ENCODE data around the gene CACNA1E. TPM values are rescaled to one million over a fixed set of nuclear protein-coding genes. Genes with fewer than 3 reads are reported as not detected.

CACNA1E gene
- total and polyA plus RNA-seq, 2 experiments from 2014 or later, result 0.32 to 1.1 TPM

DNA sequence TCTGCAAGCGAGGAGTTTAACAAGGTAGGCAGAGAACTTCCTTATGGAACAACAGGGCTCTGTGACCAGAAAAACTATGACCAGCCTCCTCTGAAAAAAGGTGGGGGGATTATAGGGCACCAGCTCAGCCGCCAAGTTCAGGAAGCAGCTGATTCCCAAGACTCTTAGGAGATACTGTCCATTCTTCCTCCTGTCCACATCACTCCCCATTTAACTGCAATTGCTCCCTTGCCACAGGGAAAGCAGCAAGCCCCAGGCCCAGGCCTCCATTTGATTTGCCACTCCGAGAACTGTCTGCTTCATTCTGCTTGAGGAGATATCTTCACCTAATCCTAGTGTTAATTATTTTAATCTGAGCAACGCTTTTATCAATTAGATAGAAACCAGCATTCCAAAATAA, 323.9 kb downstream of the CACNA1E start (continued):
- TF ChIP-seq, protein P1, sequence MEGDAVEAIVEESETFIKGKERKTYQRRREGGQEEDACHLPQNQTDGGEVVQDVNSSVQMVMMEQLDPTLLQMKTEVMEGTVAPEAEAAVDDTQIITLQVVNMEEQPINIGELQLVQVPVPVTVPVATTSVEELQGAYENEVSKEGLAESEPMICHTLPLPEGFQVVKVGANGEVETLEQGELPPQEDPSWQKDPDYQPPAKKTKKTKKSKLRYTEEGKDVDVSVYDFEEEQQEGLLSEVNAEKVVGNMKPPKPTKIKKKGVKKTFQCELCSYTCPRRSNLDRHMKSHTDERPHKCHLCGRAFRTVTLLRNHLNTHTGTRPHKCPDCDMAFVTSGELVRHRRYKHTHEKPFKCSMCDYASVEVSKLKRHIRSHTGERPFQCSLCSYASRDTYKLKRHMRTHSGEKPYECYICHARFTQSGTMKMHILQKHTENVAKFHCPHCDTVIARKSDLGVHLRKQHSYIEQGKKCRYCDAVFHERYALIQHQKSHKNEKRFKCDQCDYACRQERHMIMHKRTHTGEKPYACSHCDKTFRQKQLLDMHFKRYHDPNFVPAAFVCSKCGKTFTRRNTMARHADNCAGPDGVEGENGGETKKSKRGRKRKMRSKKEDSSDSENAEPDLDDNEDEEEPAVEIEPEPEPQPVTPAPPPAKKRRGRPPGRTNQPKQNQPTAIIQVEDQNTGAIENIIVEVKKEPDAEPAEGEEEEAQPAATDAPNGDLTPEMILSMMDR (conservative IDR thresholded peaks at IDR 0.05; ENCODE audit: low read depth in 2 of 2), result no peak
- TF ChIP-seq POLR2AphosphoS5 (IDR thresholded peaks at IDR 0.05; ENCODE audit: low read depth), result no peak

DNA sequence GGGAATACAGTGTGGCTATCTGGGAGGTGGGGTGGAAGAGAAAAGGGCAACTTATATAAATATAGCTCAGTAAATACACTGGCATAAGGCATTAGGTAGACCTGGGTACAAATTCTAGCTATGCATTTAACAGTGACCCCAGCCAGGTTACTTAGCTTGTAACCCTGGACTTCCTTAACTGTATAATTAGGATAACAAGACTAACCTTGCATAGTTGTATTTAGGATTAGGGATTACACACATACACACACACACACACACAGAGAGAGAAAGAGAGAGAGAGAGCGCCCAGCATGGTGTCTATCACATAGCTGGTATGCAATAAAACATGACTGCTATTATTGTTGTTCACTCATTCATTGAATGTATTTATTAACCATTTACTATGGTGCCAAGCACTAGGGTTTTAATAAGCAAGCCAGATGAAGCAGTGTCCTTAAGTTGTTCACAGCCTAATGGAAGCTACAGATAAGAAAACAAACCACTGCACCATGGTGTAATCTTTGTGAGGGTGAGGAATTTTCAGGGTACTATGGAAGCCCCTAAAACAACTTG, 326.8 kb downstream of the CACNA1E start:
- Histone ChIP-seq H3K4me3 (no peak overlapping the region), H3F3A (replicated peaks; ENCODE audit: low read depth) (no peaks in the 10 kb centered on the region), H3K27me3 (ENCODE audit: insufficient read depth) (no peaks in the 10 kb centered on the region), H3K36me3 (ENCODE audit: insufficient read depth) (no peaks in the 10 kb centered on the region), H2AFZ (no peak overlapping the region), H3K27ac (ENCODE audit: low read depth) (no peak overlapping the region), H4K20me1 (replicated peaks; ENCODE audit: insufficient read depth) (no peaks in the 10 kb centered on the region), H3K9me2 (ENCODE audit: insufficient read depth) (no peaks in the 10 kb centered on the region), H3K79me2 (replicated peaks; ENCODE audit: insufficient read depth) (no peaks in the 10 kb centered on the region), H3K4me2 (no peak overlapping the region), H3K4me1 (ENCODE audit: insufficient read depth) (no peaks in the 10 kb centered on the region)
- Mint-ChIP-seq H3K4me1 (peaks cover 12% of the 10 kb centered on the region; the same call in 2 of the 3 replicates), H3K9me3 (peaks cover 5% of the 10 kb centered on the region; the same call in 1 of the 3 replicates), H3K27ac (no peak overlapping the region), H3K27me3 (ENCODE audit: insufficient read depth, low read depth, poor library complexity) (no peaks in the 10 kb centered on the region), H3K36me3 (ENCODE audit: low read depth) (no peaks in the 10 kb centered on the region), H3K4me3 (no peak overlapping the region)
- ATAC-seq, result no peak
- DNase-seq (ENCODE audit: low spot score), result no peak
- no peak for TF ChIP-seq STAT1 (IDR thresholded peaks at IDR 0.05; ENCODE audit: unreplicated experiment)
- TF ChIP-seq EZH2 (IDR thresholded peaks at IDR 0.05; ENCODE audit: low read depth, unreplicated experiment), result no peak
- TF ChIP-seq JUNB (IDR thresholded peaks at IDR 0.05; ENCODE audit: unreplicated experiment), result no peak
- no peak for TF ChIP-seq ZNF331 (CRISPR knock-in tag; IDR thresholded peaks at IDR 0.05; ENCODE audit: low read depth)
- TF ChIP-seq, protein P2, sequence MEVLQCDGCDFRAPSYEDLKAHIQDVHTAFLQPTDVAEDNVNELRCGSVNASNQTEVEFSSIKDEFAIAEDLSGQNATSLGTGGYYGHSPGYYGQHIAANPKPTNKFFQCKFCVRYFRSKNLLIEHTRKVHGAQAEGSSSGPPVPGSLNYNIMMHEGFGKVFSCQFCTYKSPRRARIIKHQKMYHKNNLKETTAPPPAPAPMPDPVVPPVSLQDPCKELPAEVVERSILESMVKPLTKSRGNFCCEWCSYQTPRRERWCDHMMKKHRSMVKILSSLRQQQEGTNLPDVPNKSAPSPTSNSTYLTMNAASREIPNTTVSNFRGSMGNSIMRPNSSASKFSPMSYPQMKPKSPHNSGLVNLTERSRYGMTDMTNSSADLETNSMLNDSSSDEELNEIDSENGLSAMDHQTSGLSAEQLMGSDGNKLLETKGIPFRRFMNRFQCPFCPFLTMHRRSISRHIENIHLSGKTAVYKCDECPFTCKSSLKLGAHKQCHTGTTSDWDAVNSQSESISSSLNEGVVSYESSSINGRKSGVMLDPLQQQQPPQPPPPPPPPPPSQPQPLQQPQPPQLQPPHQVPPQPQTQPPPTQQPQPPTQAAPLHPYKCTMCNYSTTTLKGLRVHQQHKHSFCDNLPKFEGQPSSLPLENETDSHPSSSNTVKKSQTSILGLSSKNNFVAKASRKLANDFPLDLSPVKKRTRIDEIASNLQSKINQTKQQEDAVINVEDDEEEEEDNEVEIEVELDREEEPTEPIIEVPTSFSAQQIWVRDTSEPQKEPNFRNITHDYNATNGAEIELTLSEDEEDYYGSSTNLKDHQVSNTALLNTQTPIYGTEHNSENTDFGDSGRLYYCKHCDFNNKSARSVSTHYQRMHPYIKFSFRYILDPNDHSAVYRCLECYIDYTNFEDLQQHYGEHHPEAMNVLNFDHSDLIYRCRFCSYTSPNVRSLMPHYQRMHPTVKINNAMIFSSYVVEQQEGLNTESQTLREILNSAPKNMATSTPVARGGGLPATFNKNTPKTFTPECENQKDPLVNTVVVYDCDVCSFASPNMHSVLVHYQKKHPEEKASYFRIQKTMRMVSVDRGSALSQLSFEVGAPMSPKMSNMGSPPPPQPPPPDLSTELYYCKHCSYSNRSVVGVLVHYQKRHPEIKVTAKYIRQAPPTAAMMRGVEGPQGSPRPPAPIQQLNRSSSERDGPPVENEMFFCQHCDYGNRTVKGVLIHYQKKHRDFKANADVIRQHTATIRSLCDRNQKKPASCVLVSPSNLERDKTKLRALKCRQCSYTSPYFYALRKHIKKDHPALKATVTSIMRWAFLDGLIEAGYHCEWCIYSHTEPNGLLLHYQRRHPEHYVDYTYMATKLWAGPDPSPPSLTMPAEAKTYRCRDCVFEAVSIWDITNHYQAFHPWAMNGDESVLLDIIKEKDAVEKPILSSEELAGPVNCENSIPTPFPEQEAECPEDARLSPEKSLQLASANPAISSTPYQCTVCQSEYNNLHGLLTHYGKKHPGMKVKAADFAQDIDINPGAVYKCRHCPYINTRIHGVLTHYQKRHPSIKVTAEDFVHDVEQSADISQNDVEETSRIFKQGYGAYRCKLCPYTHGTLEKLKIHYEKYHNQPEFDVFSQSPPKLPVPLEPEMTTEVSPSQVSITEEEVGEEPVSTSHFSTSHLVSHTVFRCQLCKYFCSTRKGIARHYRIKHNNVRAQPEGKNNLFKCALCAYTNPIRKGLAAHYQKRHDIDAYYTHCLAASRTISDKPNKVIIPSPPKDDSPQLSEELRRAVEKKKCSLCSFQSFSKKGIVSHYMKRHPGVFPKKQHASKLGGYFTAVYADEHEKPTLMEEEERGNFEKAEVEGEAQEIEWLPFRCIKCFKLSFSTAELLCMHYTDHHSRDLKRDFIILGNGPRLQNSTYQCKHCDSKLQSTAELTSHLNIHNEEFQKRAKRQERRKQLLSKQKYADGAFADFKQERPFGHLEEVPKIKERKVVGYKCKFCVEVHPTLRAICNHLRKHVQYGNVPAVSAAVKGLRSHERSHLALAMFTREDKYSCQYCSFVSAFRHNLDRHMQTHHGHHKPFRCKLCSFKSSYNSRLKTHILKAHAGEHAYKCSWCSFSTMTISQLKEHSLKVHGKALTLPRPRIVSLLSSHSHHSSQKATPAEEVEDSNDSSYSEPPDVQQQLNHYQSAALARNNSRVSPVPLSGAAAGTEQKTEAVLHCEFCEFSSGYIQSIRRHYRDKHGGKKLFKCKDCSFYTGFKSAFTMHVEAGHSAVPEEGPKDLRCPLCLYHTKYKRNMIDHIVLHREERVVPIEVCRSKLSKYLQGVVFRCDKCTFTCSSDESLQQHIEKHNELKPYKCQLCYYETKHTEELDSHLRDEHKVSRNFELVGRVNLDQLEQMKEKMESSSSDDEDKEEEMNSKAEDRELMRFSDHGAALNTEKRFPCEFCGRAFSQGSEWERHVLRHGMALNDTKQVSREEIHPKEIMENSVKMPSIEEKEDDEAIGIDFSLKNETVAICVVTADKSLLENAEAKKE (CRISPR knock-in tag; IDR thresholded peaks at IDR 0.05), result no peak
- TF ChIP-seq, protein P3, sequence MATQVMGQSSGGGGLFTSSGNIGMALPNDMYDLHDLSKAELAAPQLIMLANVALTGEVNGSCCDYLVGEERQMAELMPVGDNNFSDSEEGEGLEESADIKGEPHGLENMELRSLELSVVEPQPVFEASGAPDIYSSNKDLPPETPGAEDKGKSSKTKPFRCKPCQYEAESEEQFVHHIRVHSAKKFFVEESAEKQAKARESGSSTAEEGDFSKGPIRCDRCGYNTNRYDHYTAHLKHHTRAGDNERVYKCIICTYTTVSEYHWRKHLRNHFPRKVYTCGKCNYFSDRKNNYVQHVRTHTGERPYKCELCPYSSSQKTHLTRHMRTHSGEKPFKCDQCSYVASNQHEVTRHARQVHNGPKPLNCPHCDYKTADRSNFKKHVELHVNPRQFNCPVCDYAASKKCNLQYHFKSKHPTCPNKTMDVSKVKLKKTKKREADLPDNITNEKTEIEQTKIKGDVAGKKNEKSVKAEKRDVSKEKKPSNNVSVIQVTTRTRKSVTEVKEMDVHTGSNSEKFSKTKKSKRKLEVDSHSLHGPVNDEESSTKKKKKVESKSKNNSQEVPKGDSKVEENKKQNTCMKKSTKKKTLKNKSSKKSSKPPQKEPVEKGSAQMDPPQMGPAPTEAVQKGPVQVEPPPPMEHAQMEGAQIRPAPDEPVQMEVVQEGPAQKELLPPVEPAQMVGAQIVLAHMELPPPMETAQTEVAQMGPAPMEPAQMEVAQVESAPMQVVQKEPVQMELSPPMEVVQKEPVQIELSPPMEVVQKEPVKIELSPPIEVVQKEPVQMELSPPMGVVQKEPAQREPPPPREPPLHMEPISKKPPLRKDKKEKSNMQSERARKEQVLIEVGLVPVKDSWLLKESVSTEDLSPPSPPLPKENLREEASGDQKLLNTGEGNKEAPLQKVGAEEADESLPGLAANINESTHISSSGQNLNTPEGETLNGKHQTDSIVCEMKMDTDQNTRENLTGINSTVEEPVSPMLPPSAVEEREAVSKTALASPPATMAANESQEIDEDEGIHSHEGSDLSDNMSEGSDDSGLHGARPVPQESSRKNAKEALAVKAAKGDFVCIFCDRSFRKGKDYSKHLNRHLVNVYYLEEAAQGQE (IDR thresholded peaks at IDR 0.05; ENCODE audit: unreplicated experiment), result no peak
- TF ChIP-seq NANOG (IDR thresholded peaks at IDR 0.05; ENCODE audit: borderline replicate concordance), result no peak
- TF ChIP-seq EZH2phosphoT487 (IDR thresholded peaks at IDR 0.05; ENCODE audit: unreplicated experiment), result no peak
- TF ChIP-seq, protein P4, sequence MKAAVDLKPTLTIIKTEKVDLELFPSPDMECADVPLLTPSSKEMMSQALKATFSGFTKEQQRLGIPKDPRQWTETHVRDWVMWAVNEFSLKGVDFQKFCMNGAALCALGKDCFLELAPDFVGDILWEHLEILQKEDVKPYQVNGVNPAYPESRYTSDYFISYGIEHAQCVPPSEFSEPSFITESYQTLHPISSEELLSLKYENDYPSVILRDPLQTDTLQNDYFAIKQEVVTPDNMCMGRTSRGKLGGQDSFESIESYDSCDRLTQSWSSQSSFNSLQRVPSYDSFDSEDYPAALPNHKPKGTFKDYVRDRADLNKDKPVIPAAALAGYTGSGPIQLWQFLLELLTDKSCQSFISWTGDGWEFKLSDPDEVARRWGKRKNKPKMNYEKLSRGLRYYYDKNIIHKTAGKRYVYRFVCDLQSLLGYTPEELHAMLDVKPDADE (IDR thresholded peaks at IDR 0.05), result no peak
- no peak for TF ChIP-seq ZNF114 (CRISPR knock-in tag; IDR thresholded peaks at IDR 0.05)
- TF ChIP-seq POLR2AphosphoS5 (IDR thresholded peaks at IDR 0.05; ENCODE audit: low read depth), result no peak
- no peak for TF ChIP-seq CREB1 (CRISPR knock-in tag; IDR thresholded peaks at IDR 0.05; ENCODE audit: low read depth)
